G401 (cell line): ENCODE results near the gene ZNF814. TPM values are rescaled to one million over a fixed set of nuclear protein-coding genes. Genes with fewer than 3 reads are reported as not detected.

Source experiments
- total RNA-seq: library from RNA; depleted of rRNA; stranded (reverse); fragments of >200 nt; shearing (Covaris generic); gene quantifications from 2 replicates; pipeline ENCODE4 v1.2.3, GENCODE V29; 2014; rRNA removed

The ZNF814 gene
- total RNA-seq, 1 experiment from 2014 or later = 2.0 TPM

Other genes with a start within 250 kb of the ZNF814 start
- 0.55 and 1.3 TPM in 2 replicates for gene ZSCAN4, start 220.1 kb downstream of the ZNF814 start, total RNA-seq
- gene ZNF551, start 207.1 kb downstream of the ZNF814 start, total RNA-seq = 11.7 and 15.8 TPM in 2 replicates
- not detected in 2 replicates for gene ZNF154, start 179.8 kb downstream of the ZNF814 start, total RNA-seq
- not detected in 2 replicates for gene ZNF671, start 161.4 kb downstream of the ZNF814 start, total RNA-seq
- gene ZNF776, start 142.2 kb downstream of the ZNF814 start, total RNA-seq = 10.8 and 11.0 TPM in 2 replicates
- gene ZNF586, start 119.4 kb downstream of the ZNF814 start, total RNA-seq = 11.3 and 20.8 TPM in 2 replicates
- gene ZNF552, start 74.1 kb downstream of the ZNF814 start, total RNA-seq = 2.8 and 7.8 TPM in 2 replicates
- 6.0 and 12.8 TPM in 2 replicates for gene ZNF587B, start 58.7 kb downstream of the ZNF814 start, total RNA-seq
- 7.4 and 9.6 TPM in 2 replicates for gene ZNF587, start 39.2 kb downstream of the ZNF814 start, total RNA-seq
- 6.0 and 9.7 TPM in 2 replicates for gene ZNF417, start 27.6 kb upstream of the ZNF814 start, total RNA-seq
- 0.27 and 0.49 TPM in 2 replicates for gene ZNF418, start 46.4 kb upstream of the ZNF814 start, total RNA-seq
- gene ZNF256, start 58.7 kb upstream of the ZNF814 start, total RNA-seq = 3.6 and 10.2 TPM in 2 replicates
- gene C19orf18, start 85.5 kb upstream of the ZNF814 start, total RNA-seq = 0.31 TPM in 1 of 2 replicates, not detected in the other
- gene ZNF606, start 113.8 kb upstream of the ZNF814 start, total RNA-seq = 28.9 and 30.2 TPM in 2 replicates
- gene ZSCAN1, start 145.0 kb upstream of the ZNF814 start, total RNA-seq = not detected in 2 replicates
- 0.06 TPM in 1 of 2 replicates, not detected in the other for gene ZNF135, start 170.2 kb upstream of the ZNF814 start, total RNA-seq
- gene ZSCAN18, start 209.2 kb upstream of the ZNF814 start, total RNA-seq = 39.8 and 58.3 TPM in 2 replicates